ENCODE results near the gene CD82.
"Not testable (repeated sequence)": the region's sequence is repeated elsewhere in the genome, so short reads cannot be mapped to it uniquely, and the experiment has no call there.

The CD82 gene

DNA sequence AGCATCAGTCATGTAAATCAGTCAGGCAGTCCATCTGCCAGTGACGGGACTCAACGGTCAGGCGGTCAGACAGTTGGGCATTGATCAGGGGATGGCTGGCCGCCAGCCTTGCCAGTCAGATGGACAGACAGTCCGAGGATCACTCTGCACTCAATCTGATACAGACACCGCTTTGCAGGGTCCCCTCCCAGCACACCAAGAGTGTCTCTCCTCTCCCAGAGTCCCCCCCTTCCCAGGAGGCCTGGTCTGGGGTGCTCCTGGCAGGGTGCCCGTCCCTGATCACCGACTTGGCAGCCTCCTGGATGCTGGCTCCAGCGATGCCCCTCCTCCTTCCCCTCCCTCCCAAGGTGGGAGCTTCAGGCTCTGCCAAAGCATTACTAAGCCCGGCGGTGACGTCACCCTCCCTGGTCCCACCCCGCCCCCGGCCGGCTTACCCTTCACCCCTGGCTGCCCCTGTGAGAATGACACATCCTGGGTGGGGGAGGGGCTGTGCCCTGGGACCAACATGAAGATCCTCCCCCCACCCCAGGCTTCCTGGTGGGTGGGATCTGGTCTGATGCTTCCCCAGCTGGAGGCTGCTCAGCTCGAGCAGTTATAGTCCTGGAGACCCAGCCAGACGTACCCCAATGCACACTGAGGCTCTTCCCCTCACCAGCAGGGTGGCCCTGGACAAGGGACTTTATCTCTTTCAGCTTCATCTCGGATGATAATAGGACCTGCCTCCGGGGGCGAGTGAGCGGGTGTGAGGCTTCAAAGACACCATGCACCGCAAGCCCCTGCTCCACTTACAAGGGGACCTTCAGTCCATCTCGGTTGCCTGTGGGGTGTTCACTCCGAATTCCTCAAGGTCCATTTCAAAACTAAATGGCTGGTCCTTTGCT, 69.2 kb downstream of the CD82 start:
- no peak for DNase-seq

DNA sequence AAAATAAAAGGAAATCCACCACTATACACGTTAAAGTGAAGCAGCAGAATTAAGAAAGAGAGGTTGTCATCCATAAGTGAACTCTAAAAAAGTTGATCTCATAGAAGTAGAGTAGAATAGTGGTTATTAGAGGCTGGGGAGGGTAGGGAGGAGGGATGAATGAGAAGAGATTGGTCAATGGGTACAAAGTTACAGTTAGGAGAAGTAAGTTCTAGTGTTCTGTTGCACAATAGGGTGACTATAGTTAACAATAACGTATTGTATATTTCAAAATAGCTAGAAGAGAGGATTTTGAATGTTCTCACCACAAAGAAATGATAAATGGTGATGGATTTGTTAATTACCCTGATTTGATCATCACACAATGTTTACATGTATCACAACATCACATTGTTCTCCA, 72.0 kb downstream of the CD82 start:
- no peak for DNase-seq

DNA sequence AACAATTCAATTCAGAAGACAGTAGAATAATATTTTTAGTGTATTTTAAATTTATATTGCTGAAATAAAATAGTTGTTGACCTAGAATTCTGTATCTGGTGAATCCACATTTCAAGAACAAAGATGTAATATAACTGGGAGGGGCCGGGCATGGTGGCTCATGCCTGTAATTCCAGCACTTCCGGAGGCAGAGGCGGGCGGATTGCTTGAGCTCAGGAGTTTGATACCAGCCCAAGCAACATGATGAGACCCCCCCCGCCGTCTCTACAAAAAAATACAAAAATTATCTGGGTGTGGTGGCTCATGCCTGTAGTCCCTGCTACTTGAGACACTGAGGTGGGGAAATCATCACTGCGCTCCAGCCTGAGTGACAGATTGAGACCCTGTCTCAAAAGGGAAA, 72.6 kb downstream of the CD82 start:
- no peak for DNase-seq

DNA sequence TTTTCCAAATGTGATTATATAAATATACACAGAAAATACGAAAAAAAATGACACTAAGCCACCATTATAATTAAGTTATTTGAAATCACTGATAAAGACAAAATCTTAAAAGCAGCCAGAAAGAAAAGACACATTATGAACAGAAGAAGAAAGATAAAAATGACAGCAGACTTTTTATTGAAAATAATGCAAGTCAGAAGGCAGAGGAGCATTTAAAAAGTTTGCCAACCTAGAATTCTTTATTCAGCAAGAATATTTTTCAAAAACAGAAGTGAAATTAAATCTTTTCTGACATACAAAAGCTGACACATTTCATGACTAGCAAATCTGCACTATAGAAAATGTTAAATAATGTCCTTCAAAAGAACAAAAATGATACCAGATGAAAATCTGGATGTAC, 77.8 kb downstream of the CD82 start:
- no peak for DNase-seq

DNA sequence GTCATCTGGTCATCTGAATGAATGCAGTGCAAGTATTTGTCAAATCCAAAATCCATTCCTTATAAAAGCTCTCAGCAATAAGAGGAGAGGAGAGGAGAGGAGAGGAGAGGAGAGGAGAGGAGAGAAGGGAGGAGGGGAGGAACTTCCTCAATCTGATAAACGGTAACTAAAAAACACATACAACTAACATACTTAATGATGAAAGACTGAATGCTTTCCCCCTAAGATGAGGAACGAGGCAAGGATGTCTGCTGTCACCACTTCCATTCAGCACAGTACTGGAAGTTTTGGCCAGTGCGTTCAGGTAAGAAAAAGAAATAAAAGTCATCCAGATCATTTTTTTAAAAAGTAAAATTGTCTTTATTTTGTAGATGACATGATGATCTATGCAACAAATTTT, 80.4 kb downstream of the CD82 start:
- DNase-seq, result no peak

DNA sequence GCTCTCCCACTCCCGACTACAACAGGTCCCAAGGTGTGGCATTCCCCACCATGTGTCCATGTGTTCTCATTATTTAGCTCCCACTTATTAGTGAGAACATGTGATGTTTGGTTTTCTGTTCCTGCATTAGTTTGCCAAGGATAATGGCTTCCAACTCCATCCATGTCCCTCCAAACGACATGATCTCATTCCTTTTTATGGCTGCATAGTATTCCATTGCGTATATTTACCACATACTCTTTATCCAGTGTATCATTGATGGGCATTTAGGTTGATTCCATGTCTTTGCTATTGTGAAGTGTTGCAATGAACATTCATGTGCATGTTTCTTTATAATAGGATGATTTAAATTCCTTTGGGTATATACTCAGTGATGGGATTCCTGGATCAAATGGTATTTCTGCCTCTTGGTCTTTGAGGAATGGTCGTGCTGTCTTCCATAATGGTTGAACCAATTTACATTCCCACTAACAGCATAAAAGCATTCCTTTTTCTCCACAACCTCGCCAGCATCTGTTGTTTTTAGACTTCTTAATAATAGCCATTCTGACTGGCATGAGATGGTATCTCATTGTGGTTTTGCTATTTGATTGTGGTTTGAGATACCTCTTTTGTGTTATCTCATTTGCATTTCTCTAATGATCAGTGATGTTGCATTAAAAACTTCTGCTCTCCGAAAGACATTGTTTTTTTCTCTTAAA, 81.9 kb downstream of the CD82 start:
- not testable (repeated sequence) for DNase-seq

DNA sequence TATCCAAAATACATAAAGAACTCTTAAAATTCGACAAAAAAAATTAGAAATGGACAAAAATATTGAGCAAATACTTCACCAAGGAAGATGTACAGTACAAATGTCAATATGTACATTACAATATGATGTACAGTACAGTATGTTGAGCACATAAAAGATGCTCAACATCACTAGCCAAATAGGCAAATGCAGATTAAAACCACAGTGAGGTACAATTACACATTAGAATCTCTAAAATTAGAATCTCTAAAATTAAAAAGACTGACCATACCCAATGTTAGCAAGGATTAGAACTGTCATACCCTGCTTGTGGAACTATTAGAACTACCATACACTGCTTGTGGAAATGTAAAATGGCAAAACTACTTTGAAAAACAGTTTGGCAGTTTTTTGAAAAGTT, 82.6 kb downstream of the CD82 start:
- DNase-seq, result no peak

DNA sequence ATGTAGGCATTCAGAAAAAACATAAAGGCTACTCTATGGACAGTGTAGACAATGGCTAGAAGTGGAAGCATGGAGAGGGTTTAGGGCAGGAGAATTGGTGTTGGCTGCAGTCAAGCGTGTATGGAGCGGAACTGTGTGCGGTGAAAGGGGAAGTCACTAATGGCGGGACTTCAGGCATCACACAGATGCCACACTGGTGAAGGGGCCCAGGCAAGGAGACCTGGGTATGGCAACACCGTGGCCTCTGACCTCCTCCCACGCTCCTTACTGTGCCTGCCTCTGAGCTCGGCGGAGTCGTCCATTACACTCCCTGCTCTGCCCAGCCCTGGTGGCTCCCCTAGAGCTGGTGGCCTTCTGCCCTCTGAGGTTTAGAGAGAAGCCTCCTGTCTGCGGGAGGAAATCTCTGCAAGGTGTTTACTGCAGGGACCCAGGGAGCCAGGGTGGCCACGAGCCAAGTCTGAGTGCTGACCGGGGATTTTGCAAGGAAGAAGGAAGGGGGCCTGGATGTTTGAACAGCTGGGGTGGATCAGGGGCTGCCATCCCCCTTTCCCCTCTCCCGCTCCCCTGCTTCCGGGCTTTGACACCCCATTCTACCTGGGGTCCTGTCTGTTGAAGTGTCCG, 86.2 kb downstream of the CD82 start:
- DNase-seq, result no peak

DNA sequence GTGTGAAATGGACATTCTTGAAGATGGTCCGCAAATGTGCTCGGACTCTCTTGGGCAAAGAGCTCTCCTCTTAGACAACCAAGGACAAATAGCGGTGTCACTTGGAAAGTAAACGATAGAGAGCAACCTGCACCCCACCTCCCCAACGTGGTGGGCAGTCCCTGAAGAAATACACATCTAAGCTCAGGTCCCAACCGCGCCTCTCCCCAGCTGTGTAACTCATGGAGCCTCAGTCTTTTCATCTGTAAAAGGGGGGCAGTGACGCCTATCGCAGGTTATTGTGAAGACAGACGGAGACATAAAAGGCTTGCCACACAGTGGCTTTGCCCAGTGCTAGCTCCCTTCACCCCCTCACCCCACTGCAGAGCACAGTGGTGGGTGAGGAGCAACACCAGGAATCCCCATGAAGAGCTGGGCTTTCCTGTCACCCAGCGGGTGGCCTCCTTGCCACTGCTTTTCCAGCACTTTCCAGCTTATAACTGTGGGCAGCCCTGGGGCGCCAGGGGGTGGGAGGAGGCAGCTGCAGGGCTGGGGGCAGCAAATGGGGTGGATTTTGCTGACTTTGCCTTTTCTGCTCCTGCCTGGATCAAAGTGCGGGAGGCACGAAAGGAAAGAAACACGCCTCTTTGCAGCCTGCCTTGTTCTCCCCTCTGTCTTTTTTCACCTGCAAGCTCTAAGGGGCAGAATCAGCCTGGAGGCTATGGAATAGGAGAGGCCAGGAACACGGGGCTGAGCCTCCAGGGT, 87.6 kb downstream of the CD82 start:
- DNase-seq, result no peak

DNA sequence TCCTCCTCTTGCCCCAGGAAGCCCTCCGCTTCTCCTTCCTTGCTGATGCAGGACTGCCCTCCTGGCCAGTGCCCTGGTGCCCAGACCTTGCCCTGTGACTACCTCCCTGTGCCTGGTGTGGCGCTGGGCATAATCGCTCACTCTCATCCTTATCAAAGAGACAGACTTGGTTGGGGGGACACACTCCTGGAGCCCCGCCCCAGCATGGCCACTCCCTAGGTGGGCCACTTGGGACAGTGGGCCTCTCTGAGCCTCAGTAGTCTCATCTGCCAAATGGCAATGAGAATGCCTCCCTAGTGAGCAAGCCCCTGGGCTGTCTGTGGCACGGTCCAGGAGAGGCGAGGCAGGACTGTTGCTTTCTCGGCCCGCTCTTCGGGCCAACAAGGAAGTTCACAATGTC, 88.6 kb downstream of the CD82 start:
- no peak for DNase-seq

DNA sequence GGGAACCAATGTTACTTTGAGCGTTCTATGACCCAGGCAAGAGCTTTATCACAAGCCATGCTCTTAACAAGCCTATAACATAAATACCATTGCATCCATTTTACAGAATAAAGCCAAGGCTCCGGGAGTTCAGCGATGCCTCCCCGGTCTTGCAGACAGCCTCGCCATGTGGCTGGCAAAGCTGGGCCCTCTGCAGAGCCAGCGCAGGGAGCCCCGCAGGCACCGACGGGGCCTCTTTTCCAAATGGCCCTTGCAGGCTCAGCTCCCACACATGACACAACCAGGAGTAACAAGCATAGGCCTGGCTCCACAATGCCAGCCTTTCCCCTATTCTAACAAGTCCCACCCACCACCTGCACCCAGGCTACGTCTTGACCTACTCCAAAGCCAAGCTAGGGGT, 89.1 kb downstream of the CD82 start:
- DNase-seq, result no peak

DNA sequence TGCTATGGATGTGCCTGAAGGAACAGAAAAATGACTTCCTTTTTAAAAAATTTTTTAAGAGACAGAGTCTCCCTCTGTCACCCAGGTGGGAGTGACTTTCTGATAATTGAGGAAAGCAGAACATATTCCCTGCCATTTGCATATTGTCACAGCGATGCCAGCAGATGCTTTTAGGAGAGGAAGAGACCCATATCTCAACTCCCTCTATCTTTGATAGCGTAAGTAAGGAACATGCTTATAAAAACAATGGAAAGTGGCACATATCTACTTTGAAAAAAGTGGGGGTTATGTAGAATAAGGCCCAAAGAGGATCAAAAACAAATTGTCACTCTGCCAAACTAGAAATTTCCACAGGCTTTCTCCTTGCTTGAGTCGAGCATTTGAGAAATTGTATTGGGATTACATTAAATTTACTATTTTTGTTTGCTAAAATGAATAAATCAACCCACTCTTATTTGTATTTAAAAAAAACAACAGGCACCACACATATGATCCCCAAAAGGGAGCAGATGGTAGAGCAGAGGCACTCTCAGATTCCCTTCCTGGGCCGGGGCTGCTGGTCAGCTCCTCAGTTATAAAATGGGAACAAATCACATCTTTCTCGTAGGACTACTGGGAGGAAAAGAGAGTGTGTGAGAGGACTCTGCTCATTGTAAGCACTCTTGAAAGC, 92.5 kb downstream of the CD82 start:
- no peak for DNase-seq

DNA sequence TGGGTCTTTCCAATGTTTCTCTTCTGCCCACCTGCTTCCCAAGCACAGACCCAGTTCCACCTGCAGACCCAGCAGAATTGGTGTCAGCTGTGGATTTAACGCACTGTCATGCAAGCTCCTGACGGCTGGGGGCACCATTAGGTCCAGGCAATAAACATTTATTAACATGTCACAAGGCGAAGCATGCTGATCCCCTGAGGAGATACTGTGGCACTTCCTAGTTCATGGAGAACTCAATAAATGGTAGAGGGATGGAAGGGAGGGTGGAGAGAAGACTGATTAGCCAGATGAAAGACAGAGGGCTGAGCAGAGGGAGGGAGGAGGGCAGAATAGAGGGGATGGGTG, 93.0 kb downstream of the CD82 start:
- peak; percentile 51 for DNase-seq

DNA sequence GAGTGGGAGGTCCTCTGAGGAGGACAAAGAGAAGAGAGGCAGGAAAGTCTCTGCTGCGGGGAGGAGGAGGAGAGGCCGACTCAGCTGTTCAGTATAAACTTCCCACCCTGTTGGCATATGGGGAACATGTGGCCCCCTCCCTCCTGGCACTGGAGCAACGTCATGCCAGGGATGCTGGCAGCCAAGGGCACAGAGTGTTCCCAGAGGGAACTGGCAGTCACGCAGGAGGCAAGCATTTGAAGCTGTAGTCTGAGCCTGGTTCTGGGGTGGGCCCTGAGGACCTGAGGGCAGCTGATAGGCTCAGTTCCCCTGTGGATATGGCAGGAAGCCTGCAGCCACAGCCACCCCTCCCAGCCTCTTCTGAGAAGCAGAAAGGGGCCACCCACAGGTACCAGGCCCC, 94.2 kb downstream of the CD82 start:
- no peak for DNase-seq

DNA sequence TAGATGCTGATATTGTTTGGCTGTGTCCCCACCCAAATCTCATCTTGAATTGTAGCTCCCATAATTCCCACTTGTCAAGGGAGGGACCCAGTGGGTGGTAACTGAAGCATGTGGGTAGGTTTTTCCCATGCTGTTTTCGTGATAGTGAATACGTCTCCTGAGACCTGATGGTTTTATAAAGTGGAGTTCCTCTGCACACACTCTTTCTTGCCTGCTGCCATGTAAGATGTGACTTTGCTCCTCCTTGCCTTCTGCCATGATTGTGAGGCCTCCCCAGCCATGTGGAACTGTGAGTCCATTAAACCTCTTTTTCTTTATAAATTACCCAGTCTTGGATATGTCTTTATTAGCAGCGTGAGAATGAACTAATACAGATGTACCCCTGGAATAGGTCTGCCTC, 95.1 kb downstream of the CD82 start:
- not testable (repeated sequence) for DNase-seq

DNA sequence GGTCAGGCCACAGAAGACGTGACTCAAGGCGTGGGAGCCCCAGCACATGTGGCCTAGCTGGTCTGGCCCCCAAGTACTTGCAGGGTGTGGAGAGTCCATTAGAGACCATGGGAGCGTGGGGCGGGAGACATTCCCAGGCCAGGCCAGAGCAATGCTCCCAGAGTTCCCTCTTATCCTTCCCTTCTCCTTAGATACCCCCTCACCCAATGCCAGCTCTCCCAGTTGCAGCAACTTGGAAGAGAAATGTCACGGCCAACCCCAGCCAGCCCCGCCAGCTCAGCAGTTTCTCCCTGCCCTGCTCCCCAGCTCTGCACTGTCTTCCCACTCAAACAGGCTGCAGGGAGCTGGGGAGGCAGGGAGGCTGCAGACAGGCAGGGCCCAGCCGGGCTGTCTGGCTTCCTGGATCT, 95.9 kb downstream of the CD82 start:
- no peak for DNase-seq
